Measurements from ENCODE around the gene SEC16B.

SEC16B gene

GRCh38 chr1:177897998-177898654 is 71.7 kb downstream of the SEC16B start:
- H3K27ac ChIP-seq, result no peak overlapping the region
- TF ChIP-seq CTCF (IDR thresholded peaks at IDR 0.05), result no peak
- H3K4me3 ChIP-seq, result no peak overlapping the region
- no peak for DNase-seq (ENCODE audit: low spot score)

GRCh38 chr1:177897281-177897997 is 72.4 kb downstream of the SEC16B start:
- TF ChIP-seq CTCF (IDR thresholded peaks at IDR 0.05), result no peak
- Histone ChIP-seq H3K27ac (no peak overlapping the region), H3K4me3 (no peak overlapping the region)
- no peak for DNase-seq (ENCODE audit: low spot score)
